Measurements from ENCODE around the gene ATN1. TPM values are rescaled to one million over a fixed set of nuclear protein-coding genes. Genes with fewer than 3 reads are reported as not detected.
"Not testable (repeated sequence)": the region's sequence is repeated elsewhere in the genome, so short reads cannot be mapped to it uniquely, and the experiment has no call there.

ATN1 gene
- total RNA-seq (100 to 1,000 TPM in 1 of 4 donors, 10 to 100 TPM in 3; 46.4 to 138 (median 60.3) TPM), polyA plus RNA-seq (10 to 100 TPM; 30.1 to 78.8 (median 33.0) TPM)

- Histone ChIP-seq H3K27me3 (no peaks in the 10 kb centered on the region), H3K4me3 (peak within 1 kb of the TSS; percentile 84 to 99 (median 98)), H3K36me3 (peaks cover 0 to 13% (median 2%) of the 10 kb centered on the region in 4 donors), H3K4me1 (peaks cover 4 to 76% (median 67%) of the 10 kb centered on the region in 4 donors), H3K27ac (peak within 1 kb of the TSS; percentile 97 to 100 (median 99)), H3K9me3 (no peaks in the 10 kb centered on the region)
- intact Hi-C loops (cut with DNase I), result loop anchor here (1.0 kb wide), 1 partner anchor 10 kb away; no protein-coding TSS in a partner anchor
- TF ChIP-seq POLR2AphosphoS5 (IDR thresholded peaks at IDR 0.05), result peak; percentile 80 to 94 (median 87)
- TF ChIP-seq EP300 (IDR thresholded peaks at IDR 0.05), result no peak
- TF ChIP-seq CTCF (IDR thresholded peaks at IDR 0.05), result no peak
- peak in 1 of 2 donors; percentile 39 for TF ChIP-seq POLR2A (IDR thresholded peaks at IDR 0.05)
- 1% methylated on average over 66 of the region's 66 CpGs for WGBS, 2 donors
- peak; percentile 97 for DNase-seq
Observed at GRCh38 chr12:6927379-6928021, at the start of gene ATN1. Gene ATN1, plus strand, starts transcription at chr12:6927959. Its CDS starts 6,043 bp downstream, at chr12:6934002.

GRCh38 chr12:6879824-6880223, 47.9 kb upstream of the ATN1 start:
- H3K4me3 ChIP-seq; H3K27me3 ChIP-seq; DNase-seq; H3K27ac ChIP-seq; H3K9me3 ChIP-seq; intact Hi-C loops (cut with DNase I); H3K4me1 ChIP-seq: not testable (repeated sequence)
- peaks cover 0 to 16% (median 2%) of the 10 kb centered on the region in 4 donors for H3K36me3 ChIP-seq
- 89% methylated on average over 11 of the region's 11 CpGs for WGBS, 2 donors

GRCh38 chr12:6883252-6883651, 44.5 kb upstream of the ATN1 start:
- H3K36me3 ChIP-seq, result peaks cover 0 to 16% (median 2%) of the 10 kb centered on the region in 4 donors
- no peaks in the 10 kb centered on the region for H3K27me3 ChIP-seq
- WGBS, 2 donors, result 94 to 96% methylated on average over 5 of the region's 5 CpGs
- no peak for DNase-seq
- no peaks in the 10 kb centered on the region for H3K9me3 ChIP-seq
- intact Hi-C loops (cut with DNase I), result no loop called here
- no peaks in the 10 kb centered on the region for H3K4me1 ChIP-seq
- H3K4me3 ChIP-seq, result no peak overlapping the region
- no peak for TF ChIP-seq EP300 (IDR thresholded peaks at IDR 0.05)
- TF ChIP-seq POLR2A (IDR thresholded peaks at IDR 0.05), result no peak
- no peak for TF ChIP-seq POLR2AphosphoS5 (IDR thresholded peaks at IDR 0.05)
- no peak for TF ChIP-seq CTCF (IDR thresholded peaks at IDR 0.05)
- no peak overlapping the region for H3K27ac ChIP-seq

- DNase-seq, result no peak
- H3K9me3 ChIP-seq, result no peaks in the 10 kb centered on the region
- no peak overlapping the region for H3K27ac ChIP-seq
- intact Hi-C loops (cut with DNase I), result no loop called here
- no peaks in the 10 kb centered on the region for H3K27me3 ChIP-seq
- WGBS, 2 donors, result 89 to 95% methylated on average over 11 of the region's 11 CpGs
- H3K4me3 ChIP-seq, result no peak overlapping the region
- peaks cover 0 to 16% (median 2%) of the 10 kb centered on the region in 4 donors for H3K36me3 ChIP-seq
- H3K4me1 ChIP-seq, result no peaks in the 10 kb centered on the region
- TF ChIP-seq POLR2AphosphoS5 (IDR thresholded peaks at IDR 0.05) (no peak), POLR2A (IDR thresholded peaks at IDR 0.05) (no peak), CTCF (IDR thresholded peaks at IDR 0.05) (no peak), EP300 (IDR thresholded peaks at IDR 0.05) (no peak)
Observed at GRCh38 chr12:6883683-6884082, 44.1 kb upstream of the ATN1 start.

GRCh38 chr12:6884539-6884938, 43.2 kb upstream of the ATN1 start:
- no peaks in the 10 kb centered on the region for H3K4me1 ChIP-seq
- H3K27me3 ChIP-seq, result no peaks in the 10 kb centered on the region
- no peak overlapping the region for H3K27ac ChIP-seq
- intact Hi-C loops (cut with DNase I), result no loop called here
- no peak overlapping the region for H3K4me3 ChIP-seq
- DNase-seq, result no peak
- no peak for TF ChIP-seq POLR2A (IDR thresholded peaks at IDR 0.05)
- TF ChIP-seq POLR2AphosphoS5 (IDR thresholded peaks at IDR 0.05), result no peak
- no peak for TF ChIP-seq EP300 (IDR thresholded peaks at IDR 0.05)
- WGBS, 2 donors, result 86 to 88% methylated on average over 22 of the region's 22 CpGs
- H3K36me3 ChIP-seq, result peaks cover 0 to 16% (median 2%) of the 10 kb centered on the region in 4 donors
- no peaks in the 10 kb centered on the region for H3K9me3 ChIP-seq

- 42 to 71% methylated on average over 12 of the region's 15 CpGs for WGBS, 2 donors
- H3K4me1 ChIP-seq; intact Hi-C loops (cut with DNase I); H3K27me3 ChIP-seq; H3K27ac ChIP-seq; H3K4me3 ChIP-seq; H3K9me3 ChIP-seq; DNase-seq: not testable (repeated sequence)
- H3K36me3 ChIP-seq, result peaks cover 0 to 16% (median 2%) of the 10 kb centered on the region in 4 donors
Observed at GRCh38 chr12:6886206-6886999, 41.4 kb upstream of the ATN1 start.

All from sigmoid colon (tissue), 7 donors.